ENCODE data around the gene AUH.
"Not testable (repeated sequence)": the region's sequence is repeated elsewhere in the genome, so short reads cannot be mapped to it uniquely, and the experiment has no call there.

The AUH gene

GRCh38 chr9:91378695-91379127 is 17.0 kb upstream of the AUH start:
- DNase-seq: no peak

DNA sequence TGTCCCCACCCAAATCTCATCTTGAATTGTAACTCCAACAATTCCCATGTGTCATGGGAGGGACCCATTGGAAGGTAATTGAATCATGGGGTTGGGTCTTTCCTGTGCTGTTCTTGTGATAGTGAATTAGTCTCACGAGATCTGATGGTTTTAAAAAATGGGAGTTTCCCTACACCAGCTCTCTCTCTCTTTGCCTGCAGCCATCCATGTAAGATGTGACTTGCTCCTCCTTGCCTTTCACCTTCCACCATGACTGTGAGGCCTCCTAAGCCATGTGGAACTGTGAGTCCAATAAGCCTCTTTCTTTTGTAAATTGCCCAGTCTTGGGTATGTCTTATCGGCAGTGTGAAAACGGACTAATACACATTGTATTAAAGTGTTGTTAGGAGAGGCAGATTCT is 16.3 kb upstream of the AUH start:
- DNase-seq: not testable (repeated sequence)

GRCh38 chr9:91376239-91376638 is 14.5 kb upstream of the AUH start:
- no peak for DNase-seq

GRCh38 chr9:91374939-91375338 is 13.2 kb upstream of the AUH start:
- DNase-seq: no peak

DNA sequence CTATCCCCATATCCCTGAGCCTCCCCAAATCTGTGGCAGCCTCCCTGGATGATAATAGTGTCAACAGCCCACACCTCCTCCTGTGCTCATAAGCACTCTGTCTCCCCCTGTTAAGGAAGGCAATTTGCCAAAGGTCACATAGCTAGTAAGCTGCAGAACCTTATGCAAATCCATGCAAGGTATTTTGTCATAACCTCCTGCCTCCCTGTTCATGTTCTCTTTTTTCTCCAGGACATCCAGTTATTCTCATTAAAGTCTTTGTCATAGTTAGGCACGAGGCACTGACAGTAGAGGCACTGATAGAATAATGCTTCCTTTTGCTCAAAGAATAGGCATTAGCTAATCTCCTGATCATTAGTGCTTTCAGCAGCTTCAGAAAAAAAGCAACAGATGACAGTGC is 10.2 kb upstream of the AUH start:
- no peak for DNase-seq

DNA sequence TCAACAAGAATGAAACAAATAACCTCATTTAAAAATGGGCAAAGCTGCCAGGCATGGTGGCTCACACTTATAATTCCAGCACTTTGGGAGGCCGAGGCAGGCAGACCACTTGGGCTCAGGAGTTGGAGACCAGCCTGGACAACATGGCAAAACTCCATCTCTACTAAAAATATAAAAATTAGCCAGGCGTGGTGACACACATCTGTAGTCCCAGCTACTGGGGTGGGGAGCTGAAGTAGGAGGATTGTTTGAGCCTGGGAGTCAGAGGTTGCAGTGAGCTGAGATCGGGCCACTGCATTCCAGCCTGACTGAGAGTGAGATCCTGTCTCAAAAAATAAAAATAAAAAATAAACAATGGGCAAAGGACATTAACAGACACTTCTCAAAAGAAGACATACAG is 8.3 kb upstream of the AUH start:
- not testable (repeated sequence) for DNase-seq

GRCh38 chr9:91364702-91365101 is 3.0 kb upstream of the AUH start:
- DNase-seq: no peak

GRCh38 chr9:91364005-91364404 is 2.3 kb upstream of the AUH start:
- DNase-seq: no peak

- DNase-seq: no peak
Measured at GRCh38 chr9:91362051-91362611, 413 bp upstream of the AUH start.

DNA sequence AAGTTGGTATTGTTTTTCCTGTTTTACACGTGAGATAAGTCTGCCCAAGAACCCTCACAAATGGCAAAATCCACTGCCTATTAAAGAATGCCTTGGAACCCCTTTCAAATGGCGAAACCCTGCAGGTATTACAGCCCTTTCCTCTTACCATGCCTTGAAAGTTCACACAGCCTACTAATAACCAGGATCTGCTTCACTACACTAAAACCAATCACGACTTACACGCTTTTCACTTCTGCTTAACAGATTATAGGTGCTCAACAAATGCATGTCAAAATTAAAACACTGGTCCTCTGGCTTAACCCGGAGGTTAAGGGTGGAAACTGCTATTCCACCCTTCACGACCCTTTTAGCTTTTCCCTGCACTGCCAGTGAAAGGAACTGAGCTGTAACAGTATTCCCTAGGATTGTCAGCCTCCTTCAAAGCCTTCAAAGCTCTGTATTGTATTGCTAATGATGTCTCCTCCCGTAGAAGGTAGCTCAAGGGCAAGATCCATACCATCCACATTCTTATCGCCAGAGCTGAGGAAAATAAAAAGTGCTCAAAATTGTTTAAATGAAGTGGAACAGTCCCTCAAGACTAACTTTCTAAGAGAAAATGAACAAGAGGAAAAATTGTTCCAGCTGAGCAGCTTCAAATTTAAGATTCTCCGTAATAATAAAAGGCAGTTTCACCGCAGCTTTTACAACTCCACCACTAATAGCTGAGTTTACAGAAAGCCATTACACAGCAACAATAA is 997 bp downstream of the AUH start:
- DNase-seq: no peak

DNA sequence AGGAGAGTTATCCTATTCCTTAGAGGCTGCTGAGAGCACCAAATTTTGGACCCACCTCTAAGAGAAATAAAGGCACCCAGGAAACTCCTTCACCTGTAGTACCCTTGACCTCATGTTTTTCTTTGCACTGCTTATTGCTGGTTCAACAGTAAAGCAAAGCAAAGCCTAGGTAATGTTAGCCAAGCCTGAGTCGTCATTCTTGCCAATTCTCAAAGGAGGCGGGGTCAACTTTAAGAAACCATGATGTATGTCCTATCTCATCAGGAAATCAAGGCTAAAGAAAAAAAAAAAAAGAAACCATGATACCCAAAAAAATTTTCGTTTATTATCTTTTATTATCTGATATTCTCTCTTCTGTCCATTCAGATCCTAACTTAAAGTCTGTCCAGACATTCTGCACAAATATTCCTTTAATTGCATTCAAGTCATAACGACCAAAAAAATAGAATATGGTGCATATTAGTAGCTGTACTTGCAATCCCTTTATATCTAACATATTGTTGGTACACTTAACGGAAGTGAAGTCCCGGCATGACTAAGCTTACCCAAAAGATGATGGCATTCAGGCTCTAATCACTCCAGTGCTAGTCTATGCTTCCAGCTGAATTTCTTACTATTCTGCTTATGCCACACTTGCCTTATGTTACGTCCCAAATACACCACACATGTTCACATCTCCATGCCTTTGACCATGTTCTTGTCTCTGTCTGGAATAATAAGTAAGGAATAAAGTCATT is 1.8 kb downstream of the AUH start:
- DNase-seq: no peak

DNA sequence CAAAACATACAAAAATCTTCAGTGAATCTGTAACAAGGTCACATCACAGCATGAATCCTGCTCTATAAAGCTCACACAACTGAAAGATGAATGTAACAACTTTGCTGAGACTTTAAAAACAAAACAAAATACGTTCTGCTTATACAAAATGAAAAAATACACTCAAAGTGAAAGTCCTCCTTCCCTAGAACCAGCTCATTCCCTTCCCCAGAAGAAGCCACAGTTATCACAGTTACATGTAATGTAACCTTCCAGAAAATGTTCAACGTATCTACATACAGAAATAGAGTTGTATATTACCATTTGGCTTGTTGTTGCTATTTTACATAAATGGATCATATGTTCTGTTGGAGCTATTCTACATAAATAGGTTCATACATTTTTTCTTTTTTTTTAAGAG is 2.6 kb downstream of the AUH start:
- no peak for DNase-seq

- DNase-seq: no peak
Measured at GRCh38 chr9:91354881-91355280, 6.8 kb downstream of the AUH start.

- DNase-seq: no peak
Measured at GRCh38 chr9:91349115-91349555, 12.6 kb downstream of the AUH start.

DNA sequence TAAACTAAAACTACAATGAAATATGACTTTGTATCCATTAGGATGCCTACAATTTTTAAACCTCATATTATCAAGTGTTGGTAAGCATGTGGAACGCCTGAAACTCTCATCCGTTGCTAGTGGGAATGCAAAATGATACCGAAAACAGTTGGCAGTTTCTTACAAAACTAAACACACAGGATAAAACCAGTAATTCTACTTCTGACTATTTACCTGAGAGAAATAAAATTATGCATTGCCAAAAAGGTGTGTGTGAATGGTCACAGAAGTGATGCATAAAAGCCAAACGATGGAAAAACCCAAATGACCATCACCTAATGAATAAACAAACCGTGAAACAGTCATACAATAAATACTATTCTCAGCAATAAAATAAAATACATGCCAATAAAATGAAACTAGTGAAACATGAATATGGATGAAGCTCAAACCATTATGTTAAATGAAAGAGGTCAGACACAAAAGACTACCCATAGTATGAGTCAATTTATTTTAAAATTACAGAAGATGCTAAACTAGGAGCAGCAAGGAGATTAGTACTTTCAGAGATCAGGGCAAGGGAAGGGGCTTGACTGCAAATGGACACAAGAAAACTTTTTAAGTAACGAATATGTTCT is 13.4 kb downstream of the AUH start:
- no peak for DNase-seq

DNA sequence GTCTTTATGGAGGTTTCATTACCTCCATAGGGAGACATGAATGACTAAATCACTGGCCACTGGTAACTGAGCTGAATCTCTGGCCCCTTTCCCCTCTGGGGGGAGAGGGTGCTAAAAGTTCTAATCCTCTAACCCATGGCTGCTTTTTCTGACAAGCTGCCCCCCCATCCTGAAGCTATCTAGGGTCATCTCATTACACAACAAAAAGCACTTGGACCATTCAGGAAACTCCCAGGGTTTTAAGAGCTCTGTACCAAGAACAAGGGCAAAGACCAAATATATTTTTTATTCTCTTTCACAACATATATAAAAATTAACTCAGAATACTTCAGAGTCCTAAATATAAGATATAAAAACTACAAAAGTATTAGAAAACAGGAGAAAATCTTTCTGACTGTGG is 14.3 kb downstream of the AUH start:
- no peak for DNase-seq

- DNase-seq: no peak
Measured at GRCh38 chr9:91346644-91347043, 15.1 kb downstream of the AUH start.

DNA sequence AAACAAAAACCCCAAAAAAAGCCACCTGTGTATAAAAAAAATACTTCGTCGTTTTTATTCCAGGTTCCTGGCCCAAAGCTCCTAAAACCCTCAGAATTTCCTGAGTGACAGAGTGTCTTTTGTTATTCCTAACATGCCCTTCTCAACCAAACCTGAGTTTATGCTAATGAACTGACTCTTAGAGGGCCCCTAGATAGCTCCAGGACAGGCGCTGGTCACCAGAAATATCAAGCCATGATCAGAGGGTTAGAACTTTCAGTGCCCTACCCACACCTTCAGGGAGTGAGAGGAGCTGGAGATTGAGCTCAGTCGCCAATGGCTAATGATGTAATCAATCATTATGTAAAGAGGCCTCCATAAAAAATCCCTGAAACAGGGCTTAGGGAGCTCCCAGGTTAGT is 15.7 kb downstream of the AUH start:
- no peak for DNase-seq

DNA sequence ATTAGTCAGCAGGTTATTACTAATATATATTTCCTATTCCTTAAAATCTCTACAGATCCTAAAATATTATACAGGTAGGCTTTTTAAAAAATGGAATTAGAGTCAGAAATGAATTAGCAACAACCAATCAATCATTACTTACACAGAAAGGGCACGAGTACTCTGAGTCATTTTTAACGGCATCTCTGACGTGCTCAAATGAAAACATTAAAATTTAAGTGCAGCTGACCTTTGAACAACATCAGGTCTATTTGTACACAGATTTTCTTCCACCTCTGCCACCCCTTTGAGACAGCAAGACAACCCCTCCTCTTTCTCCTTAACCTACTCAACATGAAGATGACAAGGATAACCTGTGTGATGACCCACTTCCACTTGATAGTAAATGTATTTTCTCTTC is 19.1 kb downstream of the AUH start:
- DNase-seq: no peak

GRCh38 chr9:91341749-91342148 is 20.0 kb downstream of the AUH start:
- DNase-seq: no peak

GRCh38 chr9:91341258-91341746 is 20.4 kb downstream of the AUH start:
- DNase-seq: no peak

- DNase-seq: no peak
Measured at GRCh38 chr9:91340395-91340967, 21.2 kb downstream of the AUH start.

DNA sequence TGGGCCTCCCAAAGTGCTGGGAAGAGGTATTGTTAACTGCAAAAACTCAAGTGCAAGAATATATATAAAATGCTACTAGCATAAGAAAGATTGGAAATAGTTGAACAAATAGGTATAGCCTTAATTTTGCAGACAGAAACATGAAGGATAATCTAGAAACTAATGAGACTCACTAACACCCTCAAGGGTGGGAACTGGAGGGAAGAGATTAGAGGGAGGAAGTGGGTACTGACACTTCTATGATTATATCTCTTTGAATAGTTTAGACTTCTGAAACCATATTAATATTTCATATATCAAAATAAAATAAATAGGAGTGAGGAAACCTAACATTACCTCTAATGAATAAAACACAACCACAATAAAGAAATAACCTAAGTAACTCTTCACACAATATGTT is 23.0 kb downstream of the AUH start:
- DNase-seq: no peak
